Measurements from ENCODE around the gene CACFD1.

CACFD1 gene

DNA sequence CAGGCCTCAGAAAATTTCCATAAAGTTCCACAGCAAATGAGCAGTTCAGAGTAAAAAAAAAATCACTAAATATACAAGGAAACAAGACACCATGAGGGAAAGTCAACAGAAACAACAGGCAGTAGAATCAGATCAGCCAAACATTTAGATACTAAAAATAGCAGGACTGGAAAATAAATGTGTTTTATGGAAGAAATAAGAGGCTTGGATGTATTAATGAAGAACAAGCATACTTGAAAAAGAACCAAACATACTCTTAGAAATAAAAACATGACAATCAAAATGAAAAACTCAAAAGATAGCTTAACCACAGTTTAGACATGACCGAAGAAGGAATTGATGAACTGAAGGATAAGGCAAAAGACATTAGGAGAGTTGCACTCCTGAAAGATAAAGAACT lies 42.3 kb downstream of the CACFD1 start:
- no peak for TF ChIP-seq ZNF274 (IDR thresholded peaks at IDR 0.05; ENCODE audit: low read depth, low read length)
- no peak overlapping the region for H3K4me3 ChIP-seq (ENCODE audit: low read length)

DNA sequence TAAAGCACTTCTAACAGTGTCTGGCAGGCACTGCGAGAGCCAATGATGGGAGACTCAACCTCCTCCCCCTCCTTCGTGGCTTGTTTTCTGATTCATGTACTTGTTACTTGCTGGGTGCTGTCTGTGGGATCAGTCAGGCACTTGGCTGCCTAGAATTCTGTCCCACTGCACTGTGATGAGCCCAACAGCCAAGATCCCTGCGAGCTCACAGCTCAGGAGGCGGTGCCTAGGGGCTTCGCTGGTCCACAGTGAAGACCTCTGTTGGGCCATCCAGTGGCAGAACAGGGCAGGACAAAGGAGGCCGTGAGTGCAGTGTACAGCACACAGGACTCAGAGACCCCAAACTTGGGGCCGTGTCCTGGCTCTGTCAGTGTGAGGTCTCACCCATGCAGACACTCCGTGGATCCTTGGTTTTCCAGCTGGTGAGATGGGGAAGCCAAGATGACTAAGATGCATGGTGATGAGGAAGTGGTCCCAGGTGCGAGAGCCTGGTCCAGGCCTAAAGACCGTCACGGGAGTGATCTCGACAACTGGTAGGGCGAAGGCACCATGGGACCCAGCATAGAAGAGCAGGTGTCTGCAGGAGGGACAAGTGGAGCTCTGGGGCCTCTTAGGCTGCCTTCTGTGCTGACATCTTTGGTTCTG lies 45.5 kb downstream of the CACFD1 start:
- TF ChIP-seq ZNF274 (IDR thresholded peaks at IDR 0.05; ENCODE audit: low read depth, low read length), result no peak
- no peak overlapping the region for H3K4me3 ChIP-seq (ENCODE audit: low read length)

DNA sequence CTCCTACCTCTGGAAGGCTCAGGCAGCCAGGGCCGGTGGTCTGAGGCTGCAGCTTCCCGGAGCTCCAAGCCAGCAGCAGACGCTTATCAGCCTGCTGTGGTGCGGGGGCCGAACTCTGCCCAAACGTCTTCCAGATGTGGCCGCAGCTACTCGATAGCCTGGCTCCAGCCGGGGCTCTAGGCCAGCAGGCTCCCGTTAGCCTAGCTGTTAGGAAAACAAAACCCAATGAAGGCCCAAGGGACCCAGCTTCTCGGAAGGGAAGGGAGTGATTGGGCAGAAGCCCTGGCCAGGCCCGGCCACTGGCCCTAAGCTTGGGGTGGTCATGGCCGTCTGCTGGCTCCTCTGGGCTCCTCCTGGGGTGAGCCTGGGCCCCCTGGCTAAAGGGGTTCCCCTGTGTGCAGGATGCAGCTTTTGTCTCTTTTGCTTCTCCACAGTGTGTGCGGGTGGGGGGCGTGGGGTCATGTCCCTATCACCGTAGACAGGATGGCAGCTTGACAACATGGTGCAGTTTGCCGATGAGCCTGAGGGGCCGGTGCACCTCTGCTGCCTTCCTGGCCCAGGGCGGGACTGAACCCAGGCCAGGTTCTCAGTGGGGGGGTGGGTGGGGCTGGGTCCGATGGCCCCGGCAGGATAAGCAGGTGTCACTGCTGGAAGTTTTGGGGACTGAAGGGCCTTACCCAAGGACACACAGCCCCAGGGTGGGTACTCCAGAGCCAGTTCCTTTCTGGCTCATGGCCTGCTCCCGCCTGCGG lies 46.3 kb downstream of the CACFD1 start:
- no peak overlapping the region for H3K4me3 ChIP-seq (ENCODE audit: low read length)
- no peak for TF ChIP-seq ZNF274 (IDR thresholded peaks at IDR 0.05; ENCODE audit: low read depth, low read length)

DNA sequence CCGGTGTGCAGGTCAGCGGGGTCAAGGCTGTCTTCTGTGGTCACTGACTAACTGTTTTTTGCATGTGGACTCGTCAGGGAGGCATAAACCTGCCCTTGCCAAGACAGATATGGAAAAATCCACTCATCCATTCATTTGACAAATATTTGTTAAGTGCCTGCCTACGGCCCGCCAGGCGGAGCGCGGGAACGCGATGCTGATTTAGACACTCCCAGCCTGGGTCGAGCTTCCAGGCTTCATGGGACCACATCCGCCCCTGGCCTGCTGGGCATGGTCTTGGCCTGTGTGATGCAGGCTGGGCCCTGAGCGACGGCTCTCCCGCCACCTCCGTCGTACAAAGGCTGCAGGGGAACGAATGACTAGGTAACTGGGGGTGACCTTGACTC lies 46.9 kb downstream of the CACFD1 start:
- TF ChIP-seq ZNF274 (IDR thresholded peaks at IDR 0.05; ENCODE audit: low read depth, low read length), result no peak
- no peak overlapping the region for H3K4me3 ChIP-seq (ENCODE audit: low read length)

DNA sequence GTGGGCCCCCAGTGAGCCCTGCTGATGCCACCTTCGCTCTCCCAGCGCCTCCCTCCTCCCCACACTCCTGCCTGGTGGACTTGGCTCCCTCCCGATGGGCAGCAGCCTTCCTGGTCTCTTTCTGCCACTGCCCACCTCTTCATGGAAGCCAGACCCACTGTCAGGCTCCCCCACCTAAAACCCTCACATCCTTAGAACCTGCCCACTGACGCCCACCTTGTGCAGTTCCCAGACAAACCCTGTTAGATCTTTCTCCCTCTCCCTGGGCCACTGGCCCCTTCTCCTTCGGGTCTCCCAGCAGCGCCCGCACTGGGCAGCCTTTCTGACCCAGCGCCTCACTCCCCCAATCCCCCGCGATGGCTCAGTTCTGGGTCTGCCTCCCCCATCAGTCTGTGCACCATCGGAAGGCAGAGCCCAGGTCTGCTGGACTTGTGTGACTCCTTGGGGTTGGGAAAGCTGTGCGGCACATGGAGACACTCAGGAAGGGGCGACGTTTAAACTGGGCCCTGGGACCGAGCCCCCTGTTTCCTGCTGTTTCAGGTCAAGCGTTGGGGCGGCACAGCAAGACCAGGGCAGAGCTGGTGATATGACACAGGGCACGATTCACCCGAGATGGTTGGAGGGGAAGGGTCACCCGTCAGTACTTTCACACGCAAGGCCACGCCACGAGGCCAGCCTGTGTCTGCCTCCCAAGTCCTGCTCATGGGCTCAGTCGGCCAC lies 47.6 kb downstream of the CACFD1 start:
- no peak for TF ChIP-seq ZNF274 (IDR thresholded peaks at IDR 0.05; ENCODE audit: low read depth, low read length)
- H3K4me3 ChIP-seq (ENCODE audit: low read length), result no peak overlapping the region

DNA sequence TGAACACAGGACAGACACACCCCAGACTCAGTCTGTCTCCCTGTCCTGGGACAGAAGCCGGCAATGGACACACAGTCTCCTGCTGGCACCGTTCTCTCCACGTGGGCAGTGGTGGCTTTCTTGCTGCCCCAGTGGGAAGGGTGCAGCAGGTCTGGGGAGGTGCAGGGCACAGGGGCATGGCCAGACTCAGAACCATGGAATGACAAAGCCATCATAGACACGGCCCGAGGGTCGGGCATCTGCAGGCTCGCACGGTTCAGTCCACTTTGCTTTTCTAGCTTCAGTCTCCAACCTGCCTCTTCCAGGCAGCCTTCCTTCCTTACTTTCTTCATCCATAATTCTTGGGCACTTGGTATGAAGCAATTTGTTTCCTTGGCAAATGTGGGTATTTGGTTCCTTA lies 48.3 kb downstream of the CACFD1 start:
- no peak overlapping the region for H3K4me3 ChIP-seq (ENCODE audit: low read length)
- no peak for TF ChIP-seq ZNF274 (IDR thresholded peaks at IDR 0.05; ENCODE audit: low read depth, low read length)

DNA sequence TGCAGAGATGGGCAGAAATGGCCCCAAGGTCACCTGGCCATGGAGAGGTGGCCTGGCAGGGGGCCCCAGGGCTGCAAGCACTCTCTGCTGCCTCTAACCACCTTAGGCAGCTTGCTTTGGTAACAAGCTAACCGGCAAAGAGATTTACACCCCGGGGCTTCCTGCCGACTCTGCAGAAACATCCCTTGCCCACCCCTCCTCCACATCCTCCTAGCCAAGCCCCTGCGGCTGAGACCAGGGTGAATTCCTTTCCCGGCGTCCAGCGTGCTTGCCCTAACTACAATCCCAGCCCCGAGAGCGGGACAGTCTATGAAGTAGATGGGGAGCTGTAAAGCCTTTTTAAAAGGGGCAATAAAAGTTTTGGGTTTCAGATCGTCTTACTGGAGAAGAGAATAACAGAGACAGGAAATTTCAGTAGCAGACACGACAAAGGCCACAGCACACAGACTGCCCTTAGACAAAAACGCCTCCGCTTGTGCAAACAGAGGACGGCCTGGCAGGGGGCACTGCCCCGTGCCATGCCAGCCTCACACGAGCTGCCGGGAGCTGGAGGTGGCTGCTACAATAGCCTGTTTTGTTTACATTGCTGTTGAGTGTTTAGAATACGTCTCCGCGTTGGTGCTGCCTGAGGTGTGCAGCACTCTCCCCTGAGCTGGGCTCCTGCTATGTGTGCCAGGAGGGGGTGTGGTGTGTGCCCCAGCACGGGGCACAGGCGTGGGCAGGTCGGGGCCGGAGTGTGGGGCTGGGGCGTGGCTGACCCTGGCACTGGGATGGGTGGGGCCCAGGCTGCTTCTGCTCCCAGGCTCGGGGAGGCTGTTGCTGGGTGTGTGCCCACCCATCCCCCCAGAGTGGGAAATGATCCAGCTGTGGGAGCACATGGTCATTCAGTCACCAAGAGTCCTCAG lies 49.7 kb downstream of the CACFD1 start:
- TF ChIP-seq ZNF274 (IDR thresholded peaks at IDR 0.05; ENCODE audit: low read depth, low read length), result no peak
- H3K4me3 ChIP-seq (ENCODE audit: low read length), result no peak overlapping the region

DNA sequence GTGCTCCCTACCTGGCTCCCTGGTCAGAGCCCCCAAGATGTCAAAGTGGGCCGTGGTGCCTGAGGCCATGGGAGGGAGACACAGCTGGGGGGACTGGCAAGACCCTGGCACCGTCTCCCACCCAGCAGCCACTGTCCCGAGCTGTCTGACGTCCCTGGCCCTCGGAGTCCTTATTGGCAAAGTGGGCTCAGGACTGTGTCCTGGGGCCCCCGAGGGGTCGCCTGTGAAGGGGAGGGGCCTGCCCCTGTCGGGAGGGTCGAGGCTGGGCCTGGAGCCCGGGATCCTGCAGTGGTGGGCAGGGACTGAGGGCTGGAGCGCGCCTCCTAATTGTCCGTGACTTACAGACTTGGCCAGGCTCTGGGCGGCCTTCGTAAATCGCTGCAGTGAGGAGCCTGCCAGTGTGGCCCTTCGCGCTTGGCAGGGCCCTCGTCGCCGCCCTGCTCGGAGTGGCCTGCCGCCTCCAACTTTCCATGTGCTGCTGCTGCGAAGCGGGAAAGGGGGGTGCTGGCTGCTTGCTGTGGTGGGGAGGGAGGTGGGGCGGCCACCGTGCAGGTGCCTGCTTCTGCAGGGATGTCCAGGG lies 51.2 kb downstream of the CACFD1 start:
- no peak overlapping the region for H3K4me3 ChIP-seq (ENCODE audit: low read length)
- TF ChIP-seq ZNF274 (IDR thresholded peaks at IDR 0.05; ENCODE audit: low read depth, low read length), result no peak

DNA sequence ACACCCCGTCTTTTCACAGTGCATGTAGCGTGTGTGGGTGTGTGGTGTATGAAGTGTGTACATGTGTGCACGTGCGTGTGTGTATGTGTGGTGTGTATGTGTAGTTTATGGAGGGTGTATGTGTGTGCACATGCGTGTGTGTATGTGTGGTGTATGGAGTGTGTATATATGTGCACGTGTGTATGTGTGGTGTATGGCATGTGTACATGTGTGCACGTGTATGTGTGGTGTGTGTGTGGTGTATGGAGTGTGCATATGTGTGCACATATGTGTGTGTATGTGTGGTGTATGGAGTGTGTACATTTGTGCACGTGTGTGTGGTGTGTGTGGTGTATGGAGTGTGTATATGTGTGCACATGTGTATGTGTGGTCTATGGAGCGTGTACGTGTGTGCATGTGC lies 51.8 kb downstream of the CACFD1 start:
- no peak for TF ChIP-seq ZNF274 (IDR thresholded peaks at IDR 0.05; ENCODE audit: low read depth, low read length)
- H3K4me3 ChIP-seq (ENCODE audit: low read length), result no peak overlapping the region

DNA sequence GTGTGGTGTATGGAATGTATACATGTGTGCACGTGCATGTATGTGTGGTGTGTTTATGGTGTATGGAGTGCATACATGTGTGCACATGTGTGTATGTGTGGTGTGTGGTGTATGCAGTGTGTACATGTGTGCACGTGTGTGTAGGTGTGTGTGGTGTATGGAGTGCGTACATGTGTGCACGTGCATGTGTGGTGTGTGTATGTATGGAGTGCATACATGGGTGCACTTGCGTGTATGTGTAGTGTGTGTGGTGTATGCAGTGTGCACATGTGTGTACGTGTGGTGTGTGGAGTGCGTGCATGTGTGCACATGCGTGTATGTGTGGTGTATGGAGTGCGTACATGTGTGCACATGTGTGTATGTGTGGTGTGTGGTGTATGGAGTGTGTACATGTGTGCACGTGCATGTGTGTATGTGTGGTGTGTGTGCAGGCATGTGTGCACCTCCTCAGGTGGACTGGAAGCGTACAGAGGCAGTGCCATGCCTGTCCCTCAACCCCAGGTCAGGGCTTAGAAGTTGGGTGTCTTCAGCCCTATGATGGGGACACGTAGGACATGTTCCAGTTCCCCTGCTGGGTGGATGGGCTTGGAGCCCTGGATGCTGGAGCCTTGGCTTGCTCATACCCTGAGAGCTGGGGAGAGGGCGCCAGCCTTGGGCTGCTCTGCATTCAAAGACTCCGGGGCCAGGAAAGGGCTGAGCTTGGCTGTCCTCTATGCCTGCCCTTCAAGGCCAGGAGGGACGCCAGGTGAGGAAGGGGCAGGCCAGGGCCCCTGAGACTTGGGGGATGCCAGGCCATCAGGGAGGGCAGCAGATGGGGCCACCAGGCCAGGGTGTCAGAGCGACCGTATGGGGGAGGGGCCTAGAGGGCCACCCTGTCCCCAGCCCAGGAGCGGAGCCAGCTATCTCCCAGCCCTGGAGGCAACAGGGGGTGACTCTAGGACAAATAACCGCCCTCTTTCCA lies 52.8 kb downstream of the CACFD1 start:
- no peak overlapping the region for H3K4me3 ChIP-seq (ENCODE audit: low read length)
- TF ChIP-seq ZNF274 (IDR thresholded peaks at IDR 0.05; ENCODE audit: low read depth, low read length), result no peak

DNA sequence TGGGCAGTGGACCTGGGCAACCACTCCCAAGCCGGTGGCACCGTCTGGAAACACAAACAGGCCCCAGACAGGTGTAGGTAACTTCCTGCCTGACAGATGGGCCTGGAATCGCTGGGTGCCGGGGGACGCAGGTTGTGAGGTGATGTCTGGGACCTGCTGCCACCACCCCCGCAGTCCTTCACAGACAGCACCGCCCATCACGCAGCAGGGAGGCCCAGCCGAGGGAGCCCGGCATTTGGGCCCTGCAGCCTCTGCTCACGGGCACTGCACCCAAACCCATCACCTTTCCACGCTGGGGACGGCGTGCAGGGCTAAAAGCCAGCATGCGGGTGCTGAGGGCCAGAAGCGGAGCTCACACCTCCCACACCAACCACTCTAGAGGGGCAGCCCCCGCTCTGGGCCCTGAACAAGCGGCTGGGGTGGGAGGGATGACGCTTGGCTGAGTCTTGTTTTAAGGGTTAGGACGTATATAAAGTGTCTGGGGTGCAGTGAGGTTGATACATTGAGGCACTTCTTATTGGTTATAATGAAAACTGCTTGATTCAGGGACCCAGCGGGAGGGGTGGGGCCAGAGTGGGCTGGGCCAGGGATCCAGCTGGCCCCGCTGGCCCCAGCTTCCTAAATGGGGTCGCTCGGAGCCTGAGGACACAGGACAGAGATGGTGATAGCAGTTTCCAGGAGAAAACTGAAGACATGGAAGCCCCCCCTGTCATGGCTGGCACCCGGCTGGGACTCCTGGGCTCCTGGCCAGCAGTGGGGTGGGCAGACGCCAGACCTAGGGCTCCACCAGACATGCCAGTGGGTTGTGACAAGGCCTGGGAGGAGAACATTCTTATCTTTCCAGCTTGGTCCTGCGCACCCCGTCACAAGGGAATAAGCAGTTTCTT lies 53.7 kb downstream of the CACFD1 start:
- no peak overlapping the region for H3K4me3 ChIP-seq (ENCODE audit: low read length)
- TF ChIP-seq ZNF274 (IDR thresholded peaks at IDR 0.05; ENCODE audit: low read depth, low read length), result no peak
